A673 (cell line): ENCODE results near the gene MAP3K7CL.

Experiments used
- CTCF ChIP-seq: fragments of 300-800, 200-600 bp; sonication (generic); conservative IDR thresholded peaks from 2 replicates; pipeline ENCODE4 v1.5.1; 2017; ENCODE audit warnings: low read depth, mild to moderate bottlenecking, antibody characterized with exemption, low read length, moderate library complexity, mixed read lengths
- EZH2 ChIP-seq: fragments of 200-600 bp; sonication (generic); IDR thresholded peaks from 2 replicates; pipeline ENCODE4 v1.6.1; 2017; ENCODE audit warnings: borderline replicate concordance, low read depth, mild to moderate bottlenecking, mixed read lengths, antibody characterized with exemption, low read length; ENCODE audit not compliant: poor library complexity, severe bottlenecking

- TF ChIP-seq CTCF (no peak), EZH2 (no peak)
Observed at GRCh38 chr21:29144736-29145353, 14.4 kb downstream of the MAP3K7CL start.
